Omental fat pad (tissue), 4 donors: ENCODE data around the gene OSBP. TPM values are rescaled to one million over a fixed set of nuclear protein-coding genes. Genes with fewer than 3 reads are reported as not detected.
"Not testable (repeated sequence)": the region's sequence is repeated elsewhere in the genome, so short reads cannot be mapped to it uniquely, and the experiment has no call there.

Experiments
- ATAC-seq: fragments of 150-250 bp; one replicate; pipeline ENCODE4 v1.9.1; 2016; ENCODE audit warnings: mild to moderate bottlenecking, moderate library complexity; ENCODE audit not compliant: low FRiP score
- DNase-seq: peaks from one replicate; pipeline ENCODE4 v3.0.0-alpha.2; 2019; ENCODE audit warnings: low spot score
- CTCF ChIP-seq, 3 donors: fragments of 450-650 bp; IDR thresholded peaks; one replicate each; pipeline ENCODE4 v1.5.1; 2016 to 2017; ENCODE audit warnings: antibody characterized with exemption in 3 of 3, mild to moderate bottlenecking in 3 of 3, moderate library complexity in 2 of 3
- total RNA-seq, 4 donors: library from RNA; depleted of rRNA; stranded (reverse); fragments of >200 nt; gene quantifications; one replicate each; pipeline ENCODE4 v1.1.0, GENCODE V29; 2016

OSBP gene
- total RNA-seq, 4 donors from 2014 or later = 33.7 to 46.3 (median 35.1) TPM

- no peak for ATAC-seq
- no peak for DNase-seq
- no peak for TF ChIP-seq CTCF (IDR thresholded peaks at IDR 0.05)
These were observed 29.0 kb upstream of the OSBP start for GRCh38 chr11:59644528-59644927.

- DNase-seq (no peak), ATAC-seq (no peak)
- no peak for TF ChIP-seq CTCF (IDR thresholded peaks at IDR 0.05)
These were observed 27.8 kb upstream of the OSBP start for GRCh38 chr11:59643390-59643789.

DNA sequence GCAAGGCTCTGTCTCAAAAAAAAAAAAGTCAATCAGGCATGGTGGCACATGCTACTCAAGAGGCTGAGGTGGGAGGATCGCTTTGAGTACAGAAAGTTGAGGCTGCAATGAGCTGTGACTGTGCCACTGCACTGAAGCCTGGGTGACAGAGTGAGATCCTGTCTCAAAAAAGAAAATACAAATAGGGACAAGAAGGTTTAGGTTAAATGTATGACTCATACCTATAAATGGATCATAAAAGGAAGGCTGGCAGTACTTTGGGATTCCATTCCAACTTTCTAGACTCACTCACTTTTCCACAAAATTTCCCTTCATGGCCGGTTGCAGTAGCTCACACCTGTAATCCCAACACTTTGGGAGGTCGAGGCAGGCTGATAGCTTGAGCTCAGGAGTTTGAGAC, 25.6 kb upstream of the OSBP start:
- no peak for TF ChIP-seq CTCF (IDR thresholded peaks at IDR 0.05)
- DNase-seq (no peak), ATAC-seq (no peak)

GRCh38 chr11:59630493-59630892, 14.9 kb upstream of the OSBP start:
- no peak for DNase-seq
- no peak for ATAC-seq
- no peak for TF ChIP-seq CTCF (IDR thresholded peaks at IDR 0.05)

DNA sequence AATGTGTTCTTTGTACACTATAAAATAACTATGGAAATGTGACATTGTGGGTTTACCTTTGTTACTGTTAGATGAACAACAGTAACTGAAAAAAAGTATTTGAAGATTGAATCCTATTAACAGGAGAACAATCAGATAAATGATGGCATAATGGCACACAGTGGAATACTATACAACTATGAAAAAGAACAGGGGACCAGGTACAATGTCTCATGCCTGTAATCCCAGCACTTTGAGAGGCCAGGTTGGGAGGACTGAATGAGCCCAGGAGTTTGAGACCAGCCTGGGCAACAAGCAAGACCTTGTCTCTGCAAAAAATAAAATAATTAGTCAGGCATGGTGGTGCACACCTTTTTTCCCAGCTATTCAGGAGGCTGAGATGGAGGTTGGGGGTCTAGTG, 14.4 kb upstream of the OSBP start:
- DNase-seq (no peak), ATAC-seq (no peak)
- TF ChIP-seq CTCF (IDR thresholded peaks at IDR 0.05) = no peak

DNA sequence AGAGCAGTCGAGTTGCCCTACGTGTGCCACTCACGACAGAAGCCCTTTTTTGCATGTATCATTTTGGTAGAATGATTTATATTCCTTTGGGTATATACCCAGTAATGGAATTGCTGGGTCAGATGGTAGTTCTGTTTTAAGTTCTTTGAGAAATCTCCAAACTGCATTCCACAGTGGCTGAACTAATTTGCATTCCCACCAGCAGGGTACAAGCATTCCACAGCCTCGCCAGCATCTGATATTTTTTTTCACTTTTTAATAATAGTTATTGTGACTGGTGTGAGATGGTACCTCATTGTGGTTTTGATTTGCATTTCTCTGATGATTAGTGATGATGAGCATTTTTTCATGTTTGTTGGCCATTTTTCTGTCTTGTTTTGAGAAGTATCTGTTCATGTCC, 11.4 kb upstream of the OSBP start:
- ATAC-seq, DNase-seq: not testable (repeated sequence)

GRCh38 chr11:59625703-59626102, 10.1 kb upstream of the OSBP start:
- ATAC-seq (no peak), DNase-seq (no peak)
- no peak for TF ChIP-seq CTCF (IDR thresholded peaks at IDR 0.05)

DNA sequence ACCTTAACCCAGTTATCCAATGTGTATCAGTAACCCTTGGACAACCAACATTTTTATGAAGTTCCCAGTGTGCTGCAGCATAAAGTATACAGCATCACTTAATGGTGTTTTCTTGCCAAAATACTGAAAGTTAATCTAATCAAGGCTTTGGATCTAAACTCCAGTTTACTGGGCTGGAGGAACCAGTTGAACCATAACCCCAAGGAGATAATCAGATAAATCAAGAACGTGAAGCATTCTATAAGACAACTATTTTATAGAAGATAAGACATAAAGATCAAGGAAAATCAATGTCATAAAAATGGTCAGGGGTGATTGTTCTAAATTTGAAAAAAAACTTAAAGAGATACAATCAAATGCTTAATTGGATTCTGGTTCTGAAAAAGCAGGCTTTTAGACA, 2.3 kb upstream of the OSBP start:
- no peak for ATAC-seq

More for the DNA sequence above, 2.3 kb upstream of the OSBP start:
- TF ChIP-seq CTCF (IDR thresholded peaks at IDR 0.05) = no peak
- no peak for DNase-seq
